Lung (tissue), 12 donors: ENCODE measurements around the gene FOXN3. TPM values are rescaled to one million over a fixed set of nuclear protein-coding genes. Genes with fewer than 3 reads are reported as not detected.

Experiments used
- ATAC-seq: fragments of 200-7000 bp; cut with Tn5 transposase; one replicate; pipeline ENCODE4 v1.9.1; 2020; ENCODE audit warnings: moderate number of reproducible peaks; ENCODE audit not compliant: insufficient read depth, low FRiP score
- DNase-seq, 3 donors: peaks; one replicate each; pipeline ENCODE4 v3.0.0-alpha.2; 2013 to 2017
- H3K27ac ChIP-seq, 2 donors: one replicate each; pipeline ENCODE4 v1.5.1; 2013; ENCODE audit warnings: mild to moderate bottlenecking in 2 of 2, moderate library complexity in 2 of 2, control low read depth in 1 of 2, inconsistent platforms in 1 of 2, low read depth in 1 of 2, low read length in 1 of 2
- H3K27me3 ChIP-seq, 3 donors: one replicate each; pipeline ENCODE4 v1.5.1; 2013; ENCODE audit warnings: low read length in 2 of 3; ENCODE audit not compliant: control insufficient read depth in 3 of 3, insufficient read depth in 3 of 3
- H3K36me3 ChIP-seq, 4 donors: one replicate each; pipeline ENCODE4 v1.5.1; 2013; ENCODE audit warnings: low read length in 4 of 4, mild to moderate bottlenecking in 1 of 4, moderate library complexity in 1 of 4; ENCODE audit not compliant: control insufficient read depth in 4 of 4, insufficient read depth in 4 of 4
- H3K4me1 ChIP-seq, 5 donors: one replicate each; pipeline ENCODE4 v1.5.1; 2013; ENCODE audit warnings: low read length in 5 of 5, mild to moderate bottlenecking in 2 of 5, moderate library complexity in 1 of 5; ENCODE audit not compliant: control insufficient read depth in 5 of 5, insufficient read depth in 5 of 5
- H3K4me3 ChIP-seq: one replicate; pipeline ENCODE4 v1.5.1; 2013; ENCODE audit warnings: mild to moderate bottlenecking, control low read depth, moderate library complexity
- H3K9ac ChIP-seq, 2 donors: one replicate each; pipeline ENCODE4 v1.5.1; 2013; ENCODE audit warnings: low read length in 2 of 2, control low read depth in 1 of 2; ENCODE audit not compliant: insufficient read depth in 1 of 2
- H3K9me3 ChIP-seq, 4 donors: one replicate each; pipeline ENCODE4 v1.5.1; 2013; ENCODE audit warnings: low read length in 3 of 4, mild to moderate bottlenecking in 1 of 4, moderate library complexity in 1 of 4; ENCODE audit not compliant: control insufficient read depth in 4 of 4, insufficient read depth in 3 of 4
- CTCF ChIP-seq: IDR thresholded peaks from 2 replicates; pipeline ENCODE4 v1.5.1; 2012; ENCODE audit warnings: mild to moderate bottlenecking; ENCODE audit errors: control extremely low read depth, extremely low read depth
- WGBS, 2 donors: extraction: QIAGEN DNeasy Blood & Tissue Kit; methylation state at CpG; one replicate each; pipeline ENCODE4 v1.1.7; 2013; 5-methylcytosine and 5-hydroxymethylcytosine counted together
- polyA plus RNA-seq, 2 donors: library from polyadenylated mRNA; stranded (reverse); fragments of 200-250 nt; gene quantifications; one replicate each; pipeline ENCODE4 v1.2.1, GENCODE V29; 2013
- total RNA-seq, 2 donors: library from RNA; depleted of rRNA in 1 of 2; stranded (reverse); fragments of >200 nt in 1 of 2; gene quantifications; one replicate each; pipeline ENCODE4 v1.2.1, GENCODE V29; 2014 to 2021
- donor health status: control.
- donor health status: control.
- donor health status: Bipolar disorder and iron deficiency.
- donor health status: healthy.
- donor health status: DM: yes; HTN: yes; CAD: no.

Gene FOXN3
- total and polyA plus RNA-seq, 4 donors, result 12.7 to 69.7 (median 34.9) TPM

- DNase-seq, result no peak
- H3K9ac ChIP-seq, result no peak overlapping the region
- no peaks in the 10 kb centered on the region for H3K36me3 ChIP-seq
- H3K4me1 ChIP-seq, result peaks cover 0 to 7% (median 0%) of the 10 kb centered on the region in 5 donors
- no peak for TF ChIP-seq CTCF
- ATAC-seq, result no peak
- no peak overlapping the region for H3K27ac ChIP-seq
- H3K27me3 ChIP-seq, result no peaks in the 10 kb centered on the region
- no peaks in the 10 kb centered on the region for H3K9me3 ChIP-seq
- WGBS, 2 donors, result 96 to 97% methylated on average over 3 of the region's 3 CpGs
- no peak overlapping the region for H3K4me3 ChIP-seq
Observed at GRCh38 chr14:89196545-89196944, 220.5 kb downstream of the FOXN3 start.

- no peak overlapping the region for H3K27ac ChIP-seq
- no peaks in the 10 kb centered on the region for H3K27me3 ChIP-seq
- H3K9ac ChIP-seq, result no peak overlapping the region
- no peak overlapping the region for H3K4me3 ChIP-seq
- H3K9me3 ChIP-seq, result no peaks in the 10 kb centered on the region
- peaks cover 0 to 2% (median 0%) of the 10 kb centered on the region in 4 donors for H3K36me3 ChIP-seq
- H3K4me1 ChIP-seq, result peaks cover 0 to 4% (median 0%) of the 10 kb centered on the region in 5 donors
- no peak for TF ChIP-seq CTCF
- DNase-seq, result no peak
- ATAC-seq, result no peak
- 76 to 97% methylated on average over 1 of the region's 1 CpG for WGBS, 2 donors
Observed at GRCh38 chr14:89194376-89194775, 222.7 kb downstream of the FOXN3 start.

- peaks cover 0 to 6% (median 0%) of the 10 kb centered on the region in 4 donors for H3K36me3 ChIP-seq
- DNase-seq (peak; percentile 46 to 70 (median 65)), ATAC-seq (no peak)
- no peaks in the 10 kb centered on the region for H3K9me3 ChIP-seq
- TF ChIP-seq CTCF, result no peak
- no peak overlapping the region for H3K27ac ChIP-seq
- H3K4me1 ChIP-seq, result peaks cover 0 to 14% (median under 1%) of the 10 kb centered on the region in 5 donors
- no peak overlapping the region for H3K4me3 ChIP-seq
- H3K27me3 ChIP-seq, result no peaks in the 10 kb centered on the region
- no peak overlapping the region for H3K9ac ChIP-seq
- WGBS, 2 donors, result 90 to 94% methylated on average over 11 of the region's 11 CpGs
Observed at GRCh38 chr14:89190765-89191513, 226.1 kb downstream of the FOXN3 start.
